PFSK-1 (cell line): Measurements from ENCODE around the gene RECQL.

Experiments used
- FOXP2 ChIP-seq: optimal IDR thresholded peaks from 2 replicates; pipeline ENCODE3; 2011; ENCODE audit warnings: borderline replicate concordance, control low read depth, inconsistent platforms; ENCODE audit not compliant: insufficient read depth; ENCODE audit errors: extremely low read length, extremely low read depth
- POLR2AphosphoS5 ChIP-seq: IDR thresholded peaks from 2 replicates; pipeline ENCODE4 v1.6.1; 2012; ENCODE audit warnings: low read depth, mild to moderate bottlenecking, control low read depth, low read length, moderate library complexity
- REST ChIP-seq, 2 experiments: IDR thresholded peaks; 2 replicates each; pipeline versions ENCODE4 v1.6.1 to v1.8.0; 2011 to 2012; ENCODE audit warnings: low read depth in 2 of 2, low read length in 2 of 2, control low read depth in 1 of 2, inconsistent platforms in 1 of 2, mild to moderate bottlenecking in 1 of 2, moderate library complexity in 1 of 2; ENCODE audit not compliant: insufficient read depth in 1 of 2
- SIN3A ChIP-seq: IDR thresholded peaks from 2 replicates; pipeline ENCODE4 v1.6.1; 2012; ENCODE audit warnings: mild to moderate bottlenecking, low read length, moderate library complexity, borderline replicate concordance; ENCODE audit not compliant: insufficient read depth
- TAF1 ChIP-seq: IDR thresholded peaks from 2 replicates; pipeline ENCODE4 v1.6.1; 2012; ENCODE audit warnings: low read length, control low read depth, borderline replicate concordance; ENCODE audit not compliant: insufficient read depth

Gene RECQL

DNA sequence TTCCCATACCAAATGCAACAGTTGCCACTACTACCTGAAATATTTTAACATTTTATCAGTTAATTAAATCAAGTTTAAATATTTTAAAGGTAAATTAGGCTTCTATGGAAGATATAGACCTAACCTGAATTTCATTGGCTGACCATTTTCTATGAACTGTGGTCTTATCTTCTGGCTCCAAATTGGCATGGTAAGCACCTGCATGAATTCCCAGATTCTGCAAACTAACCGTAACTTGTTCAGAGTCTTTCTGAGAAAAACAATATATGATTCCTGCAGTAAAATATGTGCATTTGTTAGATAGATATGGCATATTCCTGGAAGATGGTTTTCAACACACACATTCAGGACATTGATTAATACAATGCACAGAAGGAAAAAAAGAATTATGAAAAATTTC lies 25.9 kb downstream of the RECQL start:
- TF ChIP-seq SIN3A (no peak), REST (IDR thresholded peaks at IDR 0.05; ENCODE audit: insufficient read depth in 1 of 2, low read depth in 2 of 2, low read length in 2 of 2) (no peak), POLR2AphosphoS5 (no peak), FOXP2 (no peak), TAF1 (no peak)

GRCh38 chr12:21472197-21472823 lies 29.1 kb downstream of the RECQL start:
- TF ChIP-seq SIN3A (no peak), REST (IDR thresholded peaks at IDR 0.05; ENCODE audit: insufficient read depth in 1 of 2, low read depth in 2 of 2, low read length in 2 of 2) (no peak), POLR2AphosphoS5 (no peak), FOXP2 (no peak), TAF1 (no peak)

GRCh38 chr12:21471294-21471693 lies 30.1 kb downstream of the RECQL start:
- TF ChIP-seq TAF1 (no peak), REST (IDR thresholded peaks at IDR 0.05; ENCODE audit: insufficient read depth in 1 of 2, low read depth in 2 of 2, low read length in 2 of 2) (no peak), SIN3A (no peak), FOXP2 (no peak), POLR2AphosphoS5 (no peak)

GRCh38 chr12:21459474-21459873 lies 42.0 kb downstream of the RECQL start:
- TF ChIP-seq REST (IDR thresholded peaks at IDR 0.05; ENCODE audit: insufficient read depth in 1 of 2, low read depth in 2 of 2, low read length in 2 of 2), result no peak
- no peak for TF ChIP-seq SIN3A
- no peak for TF ChIP-seq POLR2AphosphoS5
- TF ChIP-seq TAF1, result no peak
